NOMO-1 treated with dmso at 0.1 percent for 144 hours (cell line): ENCODE measurements around the gene TSPAN15.

Experiments used
- DNase-seq: peaks from one replicate; lab custom pipeline; 2025; ENCODE audit not compliant: unreplicated experiment; lab: John Stamatoyannopoulos, UW

TSPAN15 gene

DNA sequence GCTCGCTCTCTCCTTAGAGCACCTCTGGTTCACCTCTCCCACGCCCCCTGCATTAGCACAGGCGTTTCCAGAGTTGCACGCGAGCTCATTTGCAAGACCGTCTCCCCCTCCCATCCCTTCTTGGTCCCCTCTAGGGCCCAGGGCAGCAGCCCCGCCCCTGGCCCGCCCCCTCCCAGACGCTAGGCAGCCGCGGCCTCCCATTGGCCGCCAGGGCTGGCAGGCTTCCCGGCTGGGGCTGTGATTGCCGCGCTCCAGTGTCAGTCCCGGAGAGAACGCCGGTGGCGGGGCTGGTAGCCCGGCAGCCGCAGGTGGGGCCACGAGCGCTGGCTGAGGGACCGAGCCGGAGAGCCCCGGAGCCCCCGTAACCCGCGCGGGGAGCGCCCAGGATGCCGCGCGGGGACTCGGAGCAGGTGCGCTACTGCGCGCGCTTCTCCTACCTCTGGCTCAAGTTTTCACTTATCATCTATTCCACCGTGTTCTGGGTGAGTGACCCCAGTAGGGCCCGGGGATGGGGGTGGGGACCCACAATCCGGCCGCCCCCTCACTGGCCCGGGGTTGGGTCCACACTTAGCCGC is at the start of gene TSPAN15:
TSS of gene TSPAN15 (plus strand) at position 257 of the 575 bp plus-strand sequence. CDS start at position 387, 130 bp downstream.
- DNase-seq: peak; percentile 66

DNA sequence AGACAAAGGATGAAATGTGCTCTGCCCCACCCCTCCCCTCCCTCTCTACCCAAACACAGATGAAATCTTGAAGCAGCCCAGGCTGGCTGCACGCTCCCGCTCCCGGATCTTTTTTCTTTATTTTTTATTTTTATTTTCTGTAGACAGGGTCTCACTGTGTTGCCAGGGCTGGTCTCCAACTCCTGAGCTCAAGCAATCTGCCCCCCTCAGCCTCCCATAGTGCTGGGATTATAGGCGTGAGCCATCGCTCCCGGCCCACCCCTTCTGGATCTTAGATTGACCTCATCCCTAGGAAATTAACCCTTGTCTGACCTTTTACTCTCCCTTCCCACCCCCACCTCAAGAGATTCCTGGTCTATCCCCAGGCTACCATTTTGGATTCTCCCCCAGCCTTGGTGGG is 48.9 kb upstream of the TSPAN15 start:
- no peak for DNase-seq

DNA sequence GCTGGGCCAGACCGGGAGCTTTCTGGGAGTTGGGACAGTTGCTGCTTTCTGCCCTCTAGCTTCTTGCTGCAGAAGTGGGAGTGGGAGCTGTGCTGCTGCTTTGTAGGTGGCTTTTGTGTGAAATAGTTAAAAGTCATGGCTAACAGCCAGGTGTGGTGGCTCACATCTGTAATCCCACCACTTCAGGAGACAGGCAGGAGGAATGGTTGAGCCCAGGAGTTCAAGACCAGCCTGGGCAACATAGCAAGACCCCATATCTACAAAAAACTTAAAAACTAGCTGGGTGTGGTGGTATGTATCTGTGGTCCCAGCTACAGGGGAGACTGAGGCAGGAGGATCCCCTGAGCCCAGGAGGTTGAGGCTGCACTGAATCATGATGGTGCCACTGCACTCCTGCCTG is 48.2 kb upstream of the TSPAN15 start:
- DNase-seq: no peak

DNA sequence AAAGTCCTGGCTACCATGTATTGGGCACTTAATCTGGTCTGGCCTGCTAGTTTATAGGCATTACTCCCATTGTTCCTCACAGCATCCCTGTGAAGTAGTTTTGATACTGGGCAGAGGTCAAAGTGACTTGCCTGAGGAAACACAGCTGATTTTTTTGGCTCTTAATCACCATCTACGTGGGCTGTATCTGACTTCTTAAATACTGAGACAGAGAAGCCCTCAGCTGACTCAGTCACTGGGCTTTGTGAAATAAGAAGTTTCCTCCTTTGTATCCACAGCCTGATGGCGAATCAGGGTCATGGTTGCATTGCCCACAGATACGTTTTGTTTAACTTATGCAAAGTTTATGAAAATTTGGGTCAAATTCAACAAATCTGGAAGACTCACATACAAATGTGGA is 47.7 kb upstream of the TSPAN15 start:
- no peak for DNase-seq

DNA sequence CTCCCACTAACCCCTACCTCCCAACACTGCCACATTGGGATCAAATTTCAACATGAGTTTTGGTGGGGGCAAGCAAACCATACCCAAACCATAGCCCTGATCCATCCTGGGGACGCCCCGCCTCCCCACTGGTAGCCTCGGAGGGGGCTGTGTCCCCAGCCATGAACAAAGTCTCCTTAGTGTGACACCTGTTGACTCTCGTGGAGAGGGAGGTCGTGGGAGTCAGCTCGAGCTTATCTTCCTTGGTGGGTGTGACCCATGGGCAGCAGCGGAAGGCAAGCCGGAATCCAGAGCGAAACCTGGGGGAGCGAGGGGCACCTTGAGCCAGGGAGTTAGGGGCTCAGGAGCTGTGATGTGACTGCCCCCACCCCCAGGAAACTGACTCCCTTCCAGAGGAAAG is 46.5 kb upstream of the TSPAN15 start:
- no peak for DNase-seq

GRCh38 chr10:69405221-69405620 is 46.0 kb upstream of the TSPAN15 start:
- DNase-seq: no peak

GRCh38 chr10:69406302-69406811 is 44.9 kb upstream of the TSPAN15 start:
- no peak for DNase-seq

DNA sequence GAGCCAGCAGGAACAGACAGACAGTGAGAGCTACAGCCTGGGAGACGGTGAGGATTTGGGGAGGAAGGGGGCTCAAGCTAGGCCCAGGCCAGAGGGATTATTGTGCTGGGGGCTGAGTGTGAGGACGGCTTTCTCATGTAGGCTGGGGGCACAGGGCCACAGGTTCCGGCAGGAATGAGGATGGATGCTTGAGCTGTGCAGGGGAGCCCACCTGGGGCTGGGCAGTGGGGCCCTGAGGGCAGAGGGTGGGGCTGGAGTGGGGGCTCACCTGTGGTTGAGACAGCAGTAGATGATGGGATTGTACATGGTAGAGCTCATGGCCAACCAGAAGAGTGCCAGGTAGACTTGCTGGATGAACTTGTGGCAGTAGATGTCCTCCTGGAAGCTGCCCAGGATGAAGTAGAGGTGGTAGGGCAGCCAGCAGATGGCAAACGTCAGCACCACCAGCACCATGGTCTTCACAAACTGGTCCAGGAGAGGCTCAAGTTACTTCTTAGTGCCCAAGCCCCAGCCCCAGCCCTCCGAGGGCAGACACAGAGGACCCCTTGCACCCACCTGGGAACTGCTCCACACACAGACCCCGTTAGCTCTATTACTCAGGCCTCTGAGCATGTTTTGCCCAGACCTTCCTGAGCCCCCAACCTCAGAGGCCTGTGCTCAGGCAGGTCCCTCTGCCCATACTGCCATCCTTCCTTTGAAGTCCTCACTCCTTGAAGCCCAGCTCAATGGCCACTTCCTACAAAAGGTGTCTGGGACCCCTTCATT is 44.3 kb upstream of the TSPAN15 start:
- no peak for DNase-seq

- no peak for DNase-seq
These were observed 43.5 kb upstream of the TSPAN15 start for GRCh38 chr10:69407621-69408301.

DNA sequence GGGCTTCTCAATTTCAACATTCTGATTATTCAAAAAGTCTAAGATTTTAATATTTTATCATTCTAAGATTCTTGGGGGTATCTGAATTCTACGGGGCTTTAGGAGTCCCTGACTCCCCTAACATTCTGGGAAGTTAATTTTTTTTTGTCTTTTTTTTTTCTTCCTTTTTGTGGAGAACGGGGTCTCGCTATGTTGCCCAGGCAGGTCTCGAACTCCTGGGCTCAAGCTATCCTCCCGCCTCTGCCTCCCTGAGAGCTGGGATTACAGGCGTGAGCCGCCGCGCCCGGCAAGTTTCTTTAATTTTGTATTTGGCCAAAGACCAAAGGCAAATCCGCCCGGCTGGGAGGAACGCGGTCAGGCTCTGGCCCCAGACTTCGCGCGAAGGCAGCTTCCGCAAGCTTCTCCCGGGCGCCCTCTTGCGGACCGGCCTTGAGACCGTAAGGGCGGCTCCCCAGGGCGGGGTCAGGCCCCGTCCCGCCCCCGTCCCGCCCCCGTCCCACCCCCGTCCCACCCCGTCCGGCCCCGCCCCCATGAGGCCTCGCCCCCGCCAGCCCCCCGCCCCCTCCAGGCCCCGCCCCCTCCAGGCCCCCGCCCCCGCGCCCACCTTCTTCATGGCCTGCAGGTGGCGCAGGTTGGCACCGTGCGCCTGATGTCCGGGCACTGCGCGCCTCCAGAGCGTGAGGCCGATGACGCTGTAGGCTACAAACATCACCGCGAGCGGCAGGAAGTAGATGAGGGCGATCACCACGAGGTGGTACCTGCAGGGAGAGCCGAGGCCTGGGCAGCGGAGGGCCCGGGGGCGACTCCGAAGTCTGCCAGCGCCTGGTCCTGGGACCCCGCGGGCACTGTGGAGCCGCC is 42.7 kb upstream of the TSPAN15 start:
- DNase-seq: peak; percentile 82

DNA sequence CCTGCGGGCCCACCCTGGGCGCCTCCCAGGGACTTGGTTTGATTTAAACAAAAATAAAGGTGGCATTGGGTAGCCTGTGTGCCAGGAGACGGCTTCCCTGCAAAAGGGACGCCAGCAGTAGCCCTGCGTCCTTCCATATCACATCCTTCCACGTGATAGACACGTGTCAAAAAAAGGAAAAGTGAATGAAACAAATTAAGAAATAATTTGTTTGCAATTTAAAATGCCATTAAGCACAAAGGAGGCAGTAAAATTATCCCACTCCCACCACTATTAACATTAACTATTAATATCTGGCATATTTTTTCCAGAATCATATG is 42.1 kb upstream of the TSPAN15 start:
- DNase-seq: no peak

DNA sequence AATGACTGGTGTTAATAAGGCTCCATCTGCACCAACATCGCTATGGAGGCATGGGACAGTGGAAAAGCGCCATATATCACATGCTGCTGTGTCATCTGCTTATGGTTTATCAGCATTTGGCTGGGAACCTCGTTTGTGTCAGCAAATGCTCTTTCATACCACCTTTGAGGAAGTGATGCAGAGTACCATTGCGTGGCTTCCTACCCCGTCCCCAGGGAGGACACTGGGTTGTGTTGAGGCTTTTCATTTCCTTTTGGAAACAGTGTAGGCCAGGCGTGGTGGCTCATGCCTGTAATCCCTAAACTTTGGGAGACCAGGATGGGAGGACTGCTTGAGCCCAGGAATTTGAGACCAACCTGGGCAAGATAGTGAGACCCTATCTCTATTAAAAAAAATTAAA is 41.3 kb upstream of the TSPAN15 start:
- DNase-seq: peak; percentile 21

DNA sequence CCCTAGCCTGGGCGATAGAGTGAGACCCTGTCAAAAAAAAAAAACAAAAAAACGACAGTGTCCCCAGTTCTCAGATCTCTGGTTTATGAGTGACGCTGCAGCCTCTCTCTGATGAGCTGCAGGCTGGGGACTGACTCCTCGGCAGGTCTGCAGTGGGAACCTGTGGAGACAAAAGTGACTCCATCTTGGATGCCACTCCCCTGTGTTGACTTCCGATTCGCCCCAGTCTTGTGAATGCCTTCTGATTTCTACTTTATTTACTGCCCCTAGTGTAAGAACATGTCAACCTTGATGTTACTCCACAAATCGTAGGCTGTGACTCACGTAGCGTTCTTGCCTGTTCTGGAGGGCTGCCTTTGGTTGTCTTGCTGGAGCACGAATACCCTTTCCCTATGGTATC is 40.8 kb upstream of the TSPAN15 start:
- DNase-seq: no peak

GRCh38 chr10:69411476-69411875 is 39.8 kb upstream of the TSPAN15 start:
- DNase-seq: no peak

GRCh38 chr10:69412232-69412790 is 39.0 kb upstream of the TSPAN15 start:
- no peak for DNase-seq

- DNase-seq: no peak
These were observed 37.9 kb upstream of the TSPAN15 start for GRCh38 chr10:69413221-69413865.

DNA sequence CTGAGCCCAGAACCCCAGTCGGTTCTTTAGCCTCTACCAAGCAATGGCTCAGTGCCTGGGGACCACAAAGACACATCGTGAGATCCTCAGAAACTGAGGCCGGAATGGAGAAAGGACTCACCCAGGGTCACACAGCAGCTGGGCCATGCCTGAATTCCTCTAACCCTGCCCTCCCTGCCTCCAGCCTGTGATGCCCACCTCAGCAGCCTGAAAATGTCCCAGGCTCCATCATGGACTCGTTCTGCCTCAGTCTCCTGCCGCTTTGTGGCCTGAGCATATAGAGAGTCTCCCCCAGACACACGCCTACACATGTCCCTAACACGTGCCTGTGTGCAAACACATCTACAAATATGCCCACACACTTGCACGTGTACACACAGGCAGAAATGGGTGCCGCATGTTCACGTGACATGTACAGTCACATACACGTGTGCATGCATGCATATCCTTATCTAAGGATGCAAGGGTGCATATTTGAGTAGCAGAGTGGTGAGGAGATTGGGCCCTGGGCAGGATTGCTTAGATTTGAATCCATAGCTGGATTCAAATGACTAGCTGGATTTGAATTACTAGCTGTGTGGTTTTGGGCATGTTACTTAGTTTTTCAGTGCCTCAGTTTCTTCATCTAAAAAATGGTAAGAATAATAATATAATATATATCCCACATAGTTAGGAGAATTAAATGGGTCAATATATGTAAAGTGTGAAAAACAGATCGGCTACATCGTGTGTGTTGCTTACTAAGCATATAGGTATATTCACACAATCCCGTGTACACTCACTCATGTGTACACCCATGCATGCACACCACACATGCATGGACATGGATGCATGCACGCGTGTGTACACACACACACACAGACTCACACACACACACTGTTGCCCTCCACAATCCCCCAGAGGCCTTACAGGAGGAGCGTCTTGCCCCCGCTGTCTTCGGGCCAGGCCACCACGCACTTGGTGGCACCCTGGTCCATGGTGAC is 36.9 kb upstream of the TSPAN15 start:
- DNase-seq: no peak

- DNase-seq: no peak
These were observed 36.2 kb upstream of the TSPAN15 start for GRCh38 chr10:69415049-69415448.

DNA sequence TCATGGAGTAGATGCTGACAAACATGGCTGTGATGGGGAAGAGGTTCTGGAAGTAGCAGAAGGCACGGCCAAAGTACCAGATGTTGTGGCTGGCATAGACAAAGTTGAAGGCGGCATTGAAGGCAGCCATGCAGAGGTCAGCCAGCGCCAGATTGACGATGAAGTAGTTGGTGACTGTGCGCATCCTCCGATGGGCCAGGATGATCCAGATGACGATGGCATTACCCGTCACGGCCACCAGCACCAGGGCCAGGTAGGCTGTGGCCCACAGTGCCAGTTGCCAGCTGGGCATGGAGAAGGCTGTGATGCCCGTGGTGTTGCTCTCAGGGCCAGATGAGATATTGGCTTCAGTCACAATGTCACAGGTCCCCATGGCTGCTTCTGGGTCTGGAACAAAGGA is 35.3 kb upstream of the TSPAN15 start:
- DNase-seq: no peak
